ENCODE data around the gene CYB5D1. TPM values are rescaled to one million over a fixed set of nuclear protein-coding genes. Genes with fewer than 3 reads are reported as not detected.

Gene CYB5D1
- total and polyA plus RNA-seq, 2 of the 8 experiments (the other 6 are each of a cell fraction or from before 2014, with no cell fraction given): 11.0 to 18.0 TPM

DNA sequence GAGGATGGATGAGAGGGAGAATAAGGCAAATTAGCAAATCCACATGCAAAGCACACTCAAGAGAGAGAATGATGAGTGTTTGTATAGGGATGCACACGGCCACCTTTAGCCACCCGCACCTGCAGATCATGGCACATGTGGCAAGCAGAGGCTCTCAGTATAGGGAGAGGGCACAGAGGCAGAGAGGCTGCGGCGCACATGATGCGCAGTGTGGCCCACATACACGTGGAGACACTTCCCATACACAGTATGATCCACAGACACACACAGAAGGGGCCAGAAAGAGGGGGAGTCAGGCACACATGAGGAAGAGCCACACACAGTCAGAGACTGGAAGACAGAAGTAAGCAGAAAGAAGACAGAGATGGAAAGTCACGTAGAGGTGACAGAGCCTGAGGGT, 24.3 kb downstream of the CYB5D1 start (continued):
- TF ChIP-seq BCL11A (IDR thresholded peaks at IDR 0.05; ENCODE audit: low read depth in 2 of 2, low read length in 2 of 2): no peak

All from H1 (cell line).